ENCODE data around the gene ARPIN.

DNA sequence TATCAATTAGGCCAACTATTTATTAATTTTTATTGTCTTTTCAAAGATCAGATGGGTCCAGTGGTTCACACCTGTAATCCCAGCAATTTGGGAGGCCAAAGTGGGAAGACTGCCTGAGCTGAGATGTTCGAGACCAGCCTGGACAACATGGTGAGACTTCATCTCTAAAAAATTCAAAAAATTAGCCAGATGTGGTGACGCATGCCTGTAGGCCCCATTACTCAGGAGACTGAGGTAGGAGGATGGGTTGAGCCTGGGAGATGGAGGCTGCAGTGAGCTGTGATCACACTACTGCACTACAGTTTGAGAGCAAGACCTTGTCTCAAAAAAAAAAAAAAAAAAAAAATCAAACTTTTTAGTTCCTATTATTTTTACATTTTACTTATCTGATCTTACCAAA lies 27.1 kb downstream of the ARPIN start:
- TF ChIP-seq GATA2 (IDR thresholded peaks at IDR 0.05; ENCODE audit: low read depth, low read length) (no peak), GATA3 (IDR thresholded peaks at IDR 0.05; ENCODE audit: low read depth, low read length) (no peak)
